ENCODE data around the gene MIS18BP1. TPM values are rescaled to one million over a fixed set of nuclear protein-coding genes. Genes with fewer than 3 reads are reported as not detected.
"Not testable (repeated sequence)": the region's sequence is repeated elsewhere in the genome, so short reads cannot be mapped to it uniquely, and the experiment has no call there.

The MIS18BP1 gene
- total RNA-seq, 1 experiment from 2014 or later: 13.3 TPM

GRCh38 chr14:45246151-45246550 lies 6.9 kb downstream of the MIS18BP1 start:
- DNase-seq (ENCODE audit: low read depth): no peak

- no peak for DNase-seq (ENCODE audit: low read depth)
These were observed 10.3 kb downstream of the MIS18BP1 start for GRCh38 chr14:45242706-45243105.

GRCh38 chr14:45238988-45239387 lies 14.0 kb downstream of the MIS18BP1 start:
- DNase-seq (ENCODE audit: low read depth): no peak

- no peak for DNase-seq (ENCODE audit: low read depth)
These were observed 25.4 kb downstream of the MIS18BP1 start for GRCh38 chr14:45227566-45227965.

- no peak for DNase-seq (ENCODE audit: low read depth)
These were observed 30.3 kb downstream of the MIS18BP1 start for GRCh38 chr14:45222485-45223262.

- DNase-seq (ENCODE audit: low read depth): not testable (repeated sequence)
These were observed 38.7 kb downstream of the MIS18BP1 start for GRCh38 chr14:45214341-45214740.

- not testable (repeated sequence) for DNase-seq (ENCODE audit: low read depth)
These were observed 39.3 kb downstream of the MIS18BP1 start for GRCh38 chr14:45213716-45214115.

GRCh38 chr14:45212231-45212630 lies 40.8 kb downstream of the MIS18BP1 start:
- DNase-seq (ENCODE audit: low read depth): peak; percentile 2

- DNase-seq (ENCODE audit: low read depth): no peak
These were observed 41.7 kb downstream of the MIS18BP1 start for GRCh38 chr14:45211295-45211694.

GRCh38 chr14:45210159-45210558 lies 42.8 kb downstream of the MIS18BP1 start:
- no peak for DNase-seq (ENCODE audit: low read depth)

GRCh38 chr14:45204241-45204640 lies 48.8 kb downstream of the MIS18BP1 start:
- no peak for DNase-seq (ENCODE audit: low read depth)

GRCh38 chr14:45201905-45202304 lies 51.1 kb downstream of the MIS18BP1 start:
- peak; percentile 19 for DNase-seq (ENCODE audit: low read depth)

GRCh38 chr14:45199230-45199629 lies 53.8 kb downstream of the MIS18BP1 start:
- DNase-seq (ENCODE audit: low read depth): peak; percentile 62

GRCh38 chr14:45198551-45198950 lies 54.5 kb downstream of the MIS18BP1 start:
- DNase-seq (ENCODE audit: low read depth): peak; percentile 87

GRCh38 chr14:45194964-45195363 lies 58.0 kb downstream of the MIS18BP1 start:
- no peak for DNase-seq (ENCODE audit: low read depth)

GRCh38 chr14:45185100-45185814 lies 67.7 kb downstream of the MIS18BP1 start:
- DNase-seq (ENCODE audit: low read depth): no peak

- no peak for DNase-seq (ENCODE audit: low read depth)
These were observed 71.2 kb downstream of the MIS18BP1 start for GRCh38 chr14:45181806-45182205.

- DNase-seq (ENCODE audit: low read depth): peak; percentile 13
These were observed 71.7 kb downstream of the MIS18BP1 start for GRCh38 chr14:45181329-45181728.

GRCh38 chr14:45177076-45177475 lies 75.9 kb downstream of the MIS18BP1 start:
- no peak for DNase-seq (ENCODE audit: low read depth)

GRCh38 chr14:45169906-45170305 lies 83.1 kb downstream of the MIS18BP1 start:
- DNase-seq (ENCODE audit: low read depth): no peak

GRCh38 chr14:45156067-45156466 lies 96.9 kb downstream of the MIS18BP1 start:
- peak; percentile 18 for DNase-seq (ENCODE audit: low read depth)

Measured in M059J (cell line).